Stimulated activated CD4-positive, alpha-beta T cell treated with anti-CD3 and anti-CD28 coated beads, TNF-alpha, amount 100 ng/mL, for 48 hours (primary cell): Measurements from ENCODE around the gene DNAJC18.

Experiments
- DNase-seq, 3 donors: peaks; one replicate each; pipeline ENCODE4 v3.0.0-alpha.2; 2020; ENCODE audit warnings: low read depth in 3 of 3

DNAJC18 gene

DNA sequence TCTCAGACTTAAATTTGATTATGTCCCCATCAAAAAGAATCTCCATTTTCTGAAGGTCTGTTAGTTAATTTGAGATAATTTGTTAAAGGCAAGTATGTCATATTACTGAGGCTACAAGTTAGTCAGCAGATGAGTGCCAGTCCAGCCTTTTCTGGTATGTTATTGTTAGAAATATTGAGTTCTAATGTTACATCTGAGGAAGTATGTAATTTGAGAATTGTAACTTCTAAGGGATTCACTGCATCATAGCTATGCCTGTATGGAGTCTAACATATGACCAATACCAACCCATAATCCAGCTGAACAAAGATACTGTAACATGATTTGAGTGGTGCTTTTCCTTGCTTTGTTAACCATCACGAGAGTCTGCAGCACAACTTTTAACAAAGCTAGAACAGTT is 70.1 kb downstream of the DNAJC18 start:
- DNase-seq, result no peak

DNA sequence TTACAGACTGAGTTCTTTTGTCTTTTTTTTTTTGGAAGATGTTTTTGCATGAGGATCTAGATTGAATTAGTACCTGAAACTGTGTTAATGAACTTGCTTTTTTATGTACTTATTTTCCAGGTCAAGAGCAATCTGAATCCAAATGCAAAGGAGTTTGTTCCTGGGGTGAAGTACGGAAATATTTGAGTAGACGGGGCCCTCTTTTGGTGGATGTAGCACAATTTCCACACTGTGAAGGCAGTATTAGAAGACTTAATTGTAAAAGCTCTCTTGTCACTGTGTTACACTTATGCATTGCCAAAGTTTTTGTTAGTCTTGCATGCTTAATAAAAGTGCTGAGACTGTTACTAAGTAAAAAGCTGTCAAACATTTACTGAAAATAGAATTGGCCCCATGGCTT is 70.7 kb downstream of the DNAJC18 start:
- DNase-seq, result no peak

DNA sequence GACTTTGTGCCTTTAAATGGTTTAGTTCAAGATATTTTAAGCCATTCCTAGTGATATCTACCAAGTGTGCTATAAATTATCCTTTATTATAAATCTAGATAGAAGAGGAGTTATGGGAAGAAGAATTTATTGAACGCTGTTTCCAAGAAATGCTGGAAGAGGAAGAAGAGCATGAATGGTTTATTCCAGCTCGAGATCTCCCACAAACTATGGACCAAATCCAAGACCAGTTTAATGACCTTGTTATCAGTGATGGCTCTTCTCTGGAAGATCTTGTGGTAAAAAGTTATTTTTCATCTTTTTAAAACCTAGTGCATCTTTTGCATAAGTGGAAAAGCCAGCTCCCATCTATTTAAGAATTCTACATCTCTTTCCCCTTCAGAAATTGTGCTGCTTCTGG is 74.9 kb downstream of the DNAJC18 start:
- no peak for DNase-seq

DNA sequence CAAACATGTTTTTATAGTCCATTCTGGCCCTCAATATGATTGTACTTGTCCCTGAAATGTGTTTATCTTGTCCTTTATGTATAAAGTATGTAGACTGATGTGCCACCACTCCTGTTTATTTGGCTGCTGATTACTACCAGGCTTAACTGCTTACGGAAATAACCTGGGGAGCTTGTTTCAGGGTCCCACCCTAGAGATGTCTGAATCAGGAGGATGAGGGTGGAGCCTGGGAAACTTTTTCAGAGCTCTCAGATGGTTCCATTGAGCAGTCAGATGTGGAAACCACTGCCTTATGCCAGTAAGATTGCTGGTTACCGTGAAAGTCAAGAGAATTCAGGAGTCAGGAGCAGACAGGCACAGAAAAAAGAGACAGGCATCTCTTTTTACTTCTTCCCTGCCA is 75.4 kb downstream of the DNAJC18 start:
- DNase-seq, result no peak

DNA sequence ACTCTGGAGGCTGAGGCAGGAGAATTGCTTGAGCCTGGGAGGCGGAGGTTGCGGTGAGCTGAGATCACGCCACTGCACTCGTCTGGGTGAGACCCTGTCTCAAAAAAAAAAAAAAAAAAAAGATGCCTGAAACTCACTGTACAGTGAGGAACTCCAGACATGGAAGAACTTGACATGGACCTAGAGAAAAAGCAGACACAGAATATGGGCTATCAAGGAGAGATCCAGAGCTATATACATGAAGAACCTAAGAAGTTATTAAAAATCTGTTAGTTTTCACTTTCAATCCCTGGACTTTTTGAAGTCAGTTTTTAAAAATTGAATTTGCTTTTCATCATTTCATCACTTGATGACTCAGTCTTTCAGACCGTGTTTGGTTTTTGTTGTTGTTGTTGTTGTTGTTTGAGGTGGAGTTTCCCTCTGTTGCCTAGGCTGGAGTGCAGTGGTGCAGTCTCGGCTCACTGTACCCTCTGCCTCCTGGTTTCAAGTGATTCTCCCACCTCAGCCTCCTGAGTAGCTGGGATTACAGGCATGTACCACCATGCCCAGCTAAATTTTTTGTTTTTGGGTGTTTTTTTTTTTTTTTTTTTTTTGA is 77.4 kb downstream of the DNAJC18 start:
- no peak for DNase-seq

DNA sequence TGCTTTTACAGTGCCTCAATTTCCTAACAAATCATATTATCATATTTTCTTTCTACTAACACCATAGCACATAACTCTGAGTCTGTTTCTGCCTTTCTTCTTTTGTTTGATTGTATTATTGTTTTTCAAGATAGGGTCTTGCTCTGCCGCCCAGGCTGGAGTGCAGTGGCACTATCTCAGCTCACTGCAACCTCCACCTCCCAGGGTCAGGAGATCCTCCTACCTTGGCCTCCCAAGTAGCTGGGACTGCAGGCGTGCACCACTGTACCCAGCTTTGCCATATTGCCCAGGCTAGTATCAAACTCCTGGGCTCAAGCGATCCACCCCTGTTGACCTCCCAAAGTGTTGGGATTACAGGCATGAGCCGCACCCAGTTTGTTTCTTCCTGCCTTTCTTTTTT is 78.9 kb downstream of the DNAJC18 start:
- DNase-seq, result no peak
